ENCODE results near the gene GPR42.

DNA sequence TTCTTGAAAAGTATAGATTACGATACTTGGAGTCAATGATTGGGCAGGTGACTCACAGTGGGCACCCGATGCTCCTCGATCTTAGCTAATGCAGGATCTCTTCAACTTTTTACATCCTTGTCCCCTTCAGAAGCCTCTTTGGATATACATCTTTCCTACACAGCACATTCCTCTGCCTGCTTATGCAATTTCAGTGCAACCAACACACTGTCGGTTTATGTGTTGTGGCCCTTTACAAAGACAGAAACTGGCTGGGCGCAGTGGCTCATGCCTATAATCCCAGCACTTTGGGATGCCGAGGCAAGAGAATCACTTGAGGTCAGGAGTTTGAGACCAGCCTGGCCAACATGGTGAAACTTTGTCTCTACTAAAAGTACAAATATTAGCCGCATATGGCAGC, 2.6 kb downstream of the GPR42 start:
- TF ChIP-seq EZH2 (IDR thresholded peaks at IDR 0.05; ENCODE audit: borderline replicate concordance, insufficient read depth, low read depth, low read length, poor library complexity, severe bottlenecking) = no peak
- TF ChIP-seq, protein P1, sequence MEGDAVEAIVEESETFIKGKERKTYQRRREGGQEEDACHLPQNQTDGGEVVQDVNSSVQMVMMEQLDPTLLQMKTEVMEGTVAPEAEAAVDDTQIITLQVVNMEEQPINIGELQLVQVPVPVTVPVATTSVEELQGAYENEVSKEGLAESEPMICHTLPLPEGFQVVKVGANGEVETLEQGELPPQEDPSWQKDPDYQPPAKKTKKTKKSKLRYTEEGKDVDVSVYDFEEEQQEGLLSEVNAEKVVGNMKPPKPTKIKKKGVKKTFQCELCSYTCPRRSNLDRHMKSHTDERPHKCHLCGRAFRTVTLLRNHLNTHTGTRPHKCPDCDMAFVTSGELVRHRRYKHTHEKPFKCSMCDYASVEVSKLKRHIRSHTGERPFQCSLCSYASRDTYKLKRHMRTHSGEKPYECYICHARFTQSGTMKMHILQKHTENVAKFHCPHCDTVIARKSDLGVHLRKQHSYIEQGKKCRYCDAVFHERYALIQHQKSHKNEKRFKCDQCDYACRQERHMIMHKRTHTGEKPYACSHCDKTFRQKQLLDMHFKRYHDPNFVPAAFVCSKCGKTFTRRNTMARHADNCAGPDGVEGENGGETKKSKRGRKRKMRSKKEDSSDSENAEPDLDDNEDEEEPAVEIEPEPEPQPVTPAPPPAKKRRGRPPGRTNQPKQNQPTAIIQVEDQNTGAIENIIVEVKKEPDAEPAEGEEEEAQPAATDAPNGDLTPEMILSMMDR (IDR thresholded peaks at IDR 0.05) = no peak

Measured in B cell (primary cell).